DOHH2 (cell line): Measurements from ENCODE around the gene PTS.

Experiments used
- CTCF ChIP-seq: fragments of 200-600 bp; sonication (generic); IDR thresholded peaks from one replicate; pipeline ENCODE4 v1.5.1; 2014; ENCODE audit warnings: antibody characterized with exemption, mild to moderate bottlenecking, low read depth, low read length; ENCODE audit not compliant: poor library complexity, severe bottlenecking
- EZH2phosphoT487 ChIP-seq: fragments of 200-600 bp; sonication (generic); IDR thresholded peaks from 2 replicates; pipeline ENCODE4 v1.6.1; 2017; ENCODE audit warnings: borderline replicate concordance, mild to moderate bottlenecking, antibody characterized with exemption, low read length, moderate library complexity, mixed read lengths

- TF ChIP-seq CTCF (no peak), EZH2phosphoT487 (no peak)
Observed at GRCh38 chr11:112265659-112266409, 39.6 kb downstream of the PTS start.
